ENCODE measurements around the gene EXT2. TPM values are rescaled to one million over a fixed set of nuclear protein-coding genes. Genes with fewer than 3 reads are reported as not detected.

EXT2 gene
- total and polyA plus RNA-seq, 2 experiments from 2014 or later: 71.5 to 107 TPM

GRCh38 chr11:44208976-44209603, 113.6 kb downstream of the EXT2 start:
- Histone ChIP-seq H3K27me3 (no peaks in the 10 kb centered on the region), H3K4me3 (no peak overlapping the region), H4K20me1 (ENCODE audit: insufficient read depth, poor library complexity, severe bottlenecking) (no peaks in the 10 kb centered on the region), H3K9me2 (replicated peaks; ENCODE audit: insufficient read depth) (no peaks in the 10 kb centered on the region), H3K4me2 (no peak overlapping the region), H3K4me1 (ENCODE audit: insufficient read depth) (no peaks in the 10 kb centered on the region), H3K27ac (no peak overlapping the region), H3K36me3 (replicated peaks; ENCODE audit: insufficient read depth, low read depth) (no peaks in the 10 kb centered on the region), H3K79me2 (no peaks in the 10 kb centered on the region), H2AFZ (no peak overlapping the region), H3K9me3 (ENCODE audit: low read depth) (peaks cover 11% of the 10 kb centered on the region)
- WGBS (ENCODE audit: low lambda C conversion rate, missing lambda C conversion rate): 78% methylated on average over 2 of the region's 2 CpGs
- TF ChIP-seq EZH2 (IDR thresholded peaks at IDR 0.05; ENCODE audit: borderline replicate concordance) (no peak), EZH2phosphoT487 (IDR thresholded peaks at IDR 0.05; ENCODE audit: low read depth, severe bottlenecking, unreplicated experiment) (no peak)
- TF ChIP-seq, protein P1, sequence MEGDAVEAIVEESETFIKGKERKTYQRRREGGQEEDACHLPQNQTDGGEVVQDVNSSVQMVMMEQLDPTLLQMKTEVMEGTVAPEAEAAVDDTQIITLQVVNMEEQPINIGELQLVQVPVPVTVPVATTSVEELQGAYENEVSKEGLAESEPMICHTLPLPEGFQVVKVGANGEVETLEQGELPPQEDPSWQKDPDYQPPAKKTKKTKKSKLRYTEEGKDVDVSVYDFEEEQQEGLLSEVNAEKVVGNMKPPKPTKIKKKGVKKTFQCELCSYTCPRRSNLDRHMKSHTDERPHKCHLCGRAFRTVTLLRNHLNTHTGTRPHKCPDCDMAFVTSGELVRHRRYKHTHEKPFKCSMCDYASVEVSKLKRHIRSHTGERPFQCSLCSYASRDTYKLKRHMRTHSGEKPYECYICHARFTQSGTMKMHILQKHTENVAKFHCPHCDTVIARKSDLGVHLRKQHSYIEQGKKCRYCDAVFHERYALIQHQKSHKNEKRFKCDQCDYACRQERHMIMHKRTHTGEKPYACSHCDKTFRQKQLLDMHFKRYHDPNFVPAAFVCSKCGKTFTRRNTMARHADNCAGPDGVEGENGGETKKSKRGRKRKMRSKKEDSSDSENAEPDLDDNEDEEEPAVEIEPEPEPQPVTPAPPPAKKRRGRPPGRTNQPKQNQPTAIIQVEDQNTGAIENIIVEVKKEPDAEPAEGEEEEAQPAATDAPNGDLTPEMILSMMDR (IDR thresholded peaks at IDR 0.05; ENCODE audit: poor library complexity): no peak
- DNase-seq (ENCODE audit: low spot score): no peak

GRCh38 chr11:44212128-44212527, 116.7 kb downstream of the EXT2 start:
- Histone ChIP-seq H3K4me1 (ENCODE audit: insufficient read depth) (no peaks in the 10 kb centered on the region), H3K36me3 (replicated peaks; ENCODE audit: insufficient read depth, low read depth) (no peaks in the 10 kb centered on the region), H2AFZ (no peak overlapping the region), H3K4me2 (no peak overlapping the region), H3K4me3 (no peak overlapping the region), H3K27me3 (no peaks in the 10 kb centered on the region), H3K9me3 (ENCODE audit: low read depth) (peaks cover 11% of the 10 kb centered on the region), H3K9me2 (replicated peaks; ENCODE audit: insufficient read depth) (no peaks in the 10 kb centered on the region), H4K20me1 (ENCODE audit: insufficient read depth, poor library complexity, severe bottlenecking) (no peaks in the 10 kb centered on the region), H3K27ac (no peak overlapping the region), H3K79me2 (no peaks in the 10 kb centered on the region)
- TF ChIP-seq EZH2 (IDR thresholded peaks at IDR 0.05; ENCODE audit: borderline replicate concordance) (no peak), EZH2phosphoT487 (IDR thresholded peaks at IDR 0.05; ENCODE audit: low read depth, severe bottlenecking, unreplicated experiment) (no peak)
- TF ChIP-seq, protein P1 (IDR thresholded peaks at IDR 0.05; ENCODE audit: poor library complexity): no peak
- no peak for DNase-seq (ENCODE audit: low spot score)
- 97% methylated on average over 6 of the region's 6 CpGs for WGBS (ENCODE audit: low lambda C conversion rate, missing lambda C conversion rate)

- no peaks in the 10 kb centered on the region for H3K9me2 ChIP-seq (replicated peaks; ENCODE audit: insufficient read depth)
- TF ChIP-seq, protein P1 (IDR thresholded peaks at IDR 0.05; ENCODE audit: poor library complexity): no peak
- TF ChIP-seq EZH2 (IDR thresholded peaks at IDR 0.05; ENCODE audit: borderline replicate concordance) (no peak), EZH2phosphoT487 (IDR thresholded peaks at IDR 0.05; ENCODE audit: low read depth, severe bottlenecking, unreplicated experiment) (no peak)
- no peak for DNase-seq (ENCODE audit: low spot score)
- no peak overlapping the region for H3K27ac ChIP-seq
- H2AFZ ChIP-seq: no peak overlapping the region
- WGBS (ENCODE audit: low lambda C conversion rate, missing lambda C conversion rate): 79% methylated on average over 1 of the region's 1 CpG
- H3K4me2 ChIP-seq: no peak overlapping the region
- H3K79me2 ChIP-seq: no peaks in the 10 kb centered on the region
- H3K36me3 ChIP-seq (replicated peaks; ENCODE audit: insufficient read depth, low read depth): no peaks in the 10 kb centered on the region
- H3K4me1 ChIP-seq (ENCODE audit: insufficient read depth): no peaks in the 10 kb centered on the region
- no peaks in the 10 kb centered on the region for H4K20me1 ChIP-seq (ENCODE audit: insufficient read depth, poor library complexity, severe bottlenecking)
- H3K9me3 ChIP-seq (ENCODE audit: low read depth): peaks cover 11% of the 10 kb centered on the region
- H3K4me3 ChIP-seq: no peak overlapping the region
- no peaks in the 10 kb centered on the region for H3K27me3 ChIP-seq
These were observed 117.7 kb downstream of the EXT2 start for GRCh38 chr11:44213148-44213547.

Measured in hepatocyte (in vitro differentiated cells).